Natural killer cell (primary cell): ENCODE data around the gene RARRES1. TPM values are rescaled to one million over a fixed set of nuclear protein-coding genes. Genes with fewer than 3 reads are reported as not detected.

ENCODE experiments used
- ATAC-seq, 3 donors: fragments of 150-1000 bp in 2 of 3; fragments of 200-7000 bp in 1 of 3; cut with Tn5 transposase; 1 replicate in 1 of 3; 2 replicates in 2 of 3; pipeline ENCODE4 v1.10.0; 2021; ENCODE audit warnings: mild to moderate bottlenecking in 2 of 3, moderate library complexity in 2 of 3
- DNase-seq, 2 donors: peaks; one replicate each; pipeline versions ENCODE4 v3.0.0 to v3.0.0-alpha.2; 2013 to 2021; ENCODE audit warnings: mixed read lengths in 1 of 2
- H3K27ac ChIP-seq: one replicate; pipeline ENCODE4 v1.5.1; 2013; ENCODE audit warnings: mild to moderate bottlenecking, low read length
- H3K27me3 ChIP-seq: one replicate; pipeline ENCODE4 v1.6.1; 2013; ENCODE audit warnings: low read length; ENCODE audit not compliant: control insufficient read depth, insufficient read depth
- H3K36me3 ChIP-seq: one replicate; pipeline ENCODE4 v1.6.1; 2013; ENCODE audit warnings: low read length; ENCODE audit not compliant: control insufficient read depth, insufficient read depth
- H3K4me1 ChIP-seq: one replicate; pipeline ENCODE4 v1.6.1; 2013; ENCODE audit warnings: low read length; ENCODE audit not compliant: control insufficient read depth, insufficient read depth
- H3K4me3 ChIP-seq: one replicate; pipeline ENCODE4 v1.5.1; 2013; ENCODE audit warnings: low read length
- H3K9me3 ChIP-seq: one replicate; pipeline ENCODE4 v1.6.1; 2013; ENCODE audit warnings: low read length; ENCODE audit not compliant: control insufficient read depth, insufficient read depth
- H3K27ac Mint-ChIP-seq, 2 donors: one replicate each; pipeline ENCODE4 v1.8.0; 2022; ENCODE audit warnings: mild to moderate bottlenecking in 2 of 2, mixed read lengths in 2 of 2, moderate library complexity in 1 of 2
- H3K27me3 Mint-ChIP-seq, 2 donors: one replicate each; pipeline ENCODE4 v1.8.0; 2022; ENCODE audit warnings: low read depth in 2 of 2, mixed read lengths in 2 of 2
- H3K36me3 Mint-ChIP-seq: one replicate; pipeline ENCODE4 v1.8.0; 2022; ENCODE audit warnings: mixed read lengths
- H3K4me1 Mint-ChIP-seq, 2 donors: one replicate each; pipeline ENCODE4 v1.8.0; 2022; ENCODE audit warnings: mixed read lengths in 2 of 2
- H3K4me3 Mint-ChIP-seq: one replicate; pipeline ENCODE4 v1.8.0; 2022; ENCODE audit warnings: mild to moderate bottlenecking, moderate library complexity, mixed read lengths
- H3K9me3 Mint-ChIP-seq, 2 donors: one replicate each; pipeline ENCODE4 v1.8.0; 2022; ENCODE audit warnings: mixed read lengths in 2 of 2
- CTCF ChIP-seq: fragments of 200-600 bp; IDR thresholded peaks from one replicate; pipeline ENCODE4 v1.8.0; 2022; ENCODE audit warnings: antibody characterized with exemption
- WGBS: methylation state at CpG from one replicate; pipeline ENCODE4 v1.1.7; 2013; ENCODE audit warnings: missing lambda C conversion rate; ENCODE audit not compliant: insufficient coverage; 5-methylcytosine and 5-hydroxymethylcytosine counted together
- intact Hi-C: fragments of 100-400 bp; cut with micrococcal nuclease; formaldehyde crosslinking; loops from one replicate; pipeline ENCODE4 v1.14.2; 2022
- total RNA-seq, 4 donors: library from RNA; stranded (reverse); fragments of 120-200 nt in 1 of 4; gene quantifications; one replicate each; pipeline versions ENCODE4 v1.2.3 to v1.2.4, GENCODE V29; 2013 to 2022

RARRES1 gene
- total RNA-seq, 3 donors from 2014 or later (not counting 1 experiment from before 2014, with no cell fraction given): not detected

- no peaks in the 10 kb centered on the region for H3K27me3 Mint-ChIP-seq
- Histone ChIP-seq H3K27ac (no peak overlapping the region), H3K36me3 (peaks cover 66% of the 10 kb centered on the region), H3K4me1 (no peaks in the 10 kb centered on the region), H3K4me3 (no peak overlapping the region), H3K9me3 (no peaks in the 10 kb centered on the region), H3K27me3 (no peaks in the 10 kb centered on the region)
- 100% methylated on average over 3 of the region's 4 CpGs for WGBS
- ATAC-seq (no peak), DNase-seq (no peak)
- H3K4me3 Mint-ChIP-seq: no peak overlapping the region
- intact Hi-C loops: no loop called here
- no peak overlapping the region for H3K27ac Mint-ChIP-seq
- peaks cover 0 to 10% of the 10 kb centered on the region in 2 donors for H3K4me1 Mint-ChIP-seq
- peaks cover 7% of the 10 kb centered on the region for H3K36me3 Mint-ChIP-seq
- no peak for TF ChIP-seq CTCF
- H3K9me3 Mint-ChIP-seq: no peaks in the 10 kb centered on the region
These were observed 71.5 kb downstream of the RARRES1 start for GRCh38 chr3:158660711-158661110.

- H3K9me3 ChIP-seq: no peaks in the 10 kb centered on the region
- Mint-ChIP-seq H3K4me1 (peaks cover 0 to 9% of the 10 kb centered on the region in 2 donors), H3K27ac (no peak overlapping the region), H3K36me3 (peaks cover 4% of the 10 kb centered on the region), H3K4me3 (no peak overlapping the region), H3K9me3 (no peaks in the 10 kb centered on the region), H3K27me3 (no peaks in the 10 kb centered on the region)
- no peak overlapping the region for H3K27ac ChIP-seq
- peaks cover 62% of the 10 kb centered on the region for H3K36me3 ChIP-seq
- intact Hi-C loops: loop anchor here (1.0 kb wide), 1 partner anchor 132 kb away; no protein-coding TSS in a partner anchor
- peak; percentile 57 for TF ChIP-seq CTCF
- no peaks in the 10 kb centered on the region for H3K4me1 ChIP-seq
- ATAC-seq: peak; percentile 54 to 88 (median 76)
- no peak overlapping the region for H3K4me3 ChIP-seq
- H3K27me3 ChIP-seq: no peaks in the 10 kb centered on the region
- DNase-seq: peak in 1 of 2 donors; percentile 67
- WGBS: 43% methylated on average over 5 of the region's 7 CpGs
These were observed 72.6 kb downstream of the RARRES1 start for GRCh38 chr3:158659454-158660237.

- H3K9me3 ChIP-seq: no peaks in the 10 kb centered on the region
- Mint-ChIP-seq H3K27ac (no peak overlapping the region), H3K4me1 (peaks cover 0 to 5% of the 10 kb centered on the region in 2 donors), H3K4me3 (no peak overlapping the region), H3K27me3 (no peaks in the 10 kb centered on the region), H3K9me3 (no peaks in the 10 kb centered on the region), H3K36me3 (peaks cover 6% of the 10 kb centered on the region)
- H3K4me3 ChIP-seq: no peak overlapping the region
- H3K27ac ChIP-seq: no peak overlapping the region
- peaks cover 61% of the 10 kb centered on the region for H3K36me3 ChIP-seq
- intact Hi-C loops: loop anchor here (1.0 kb wide), 1 partner anchor 132 kb away; no protein-coding TSS in a partner anchor
- no peak for ATAC-seq
- no peak for TF ChIP-seq CTCF
- no peaks in the 10 kb centered on the region for H3K4me1 ChIP-seq
- H3K27me3 ChIP-seq: no peaks in the 10 kb centered on the region
- no peak for DNase-seq
- WGBS: 81% methylated on average over 6 of the region's 7 CpGs
These were observed 73.4 kb downstream of the RARRES1 start for GRCh38 chr3:158658889-158659288.
